A549 (cell line): Measurements from ENCODE around the gene ASF1A. TPM values are rescaled to one million over a fixed set of nuclear protein-coding genes. Genes with fewer than 3 reads are reported as not detected.

Source experiments
- ATAC-seq, 2 experiments: fragments of 200-7000 bp in 1 of 2; fragments of >200 bp in 1 of 2; cut with Nextera tagmentation in 1 of 2; cut with Tn5 transposase in 1 of 2; 3 replicates each; pipeline versions ENCODE4 v1.8.0 to v1.9.1; 2018 to 2020; ENCODE audit warnings: mild to moderate bottlenecking in 1 of 2, moderate library complexity in 1 of 2
- CTCF ChIA-PET: fragments of 300-600 bp; sonication (Branson Sonifier 250); formaldehyde crosslinking; extraction: SDS; loops from one replicate; lab custom pipeline; 2021; ENCODE audit warnings: antibody characterized with exemption, inconsistent platforms; lab: Yijun Ruan, JAX
- POLR2A ChIA-PET: fragments of 350-600 bp; formaldehyde crosslinking; extraction: SDS; loops from one replicate; lab custom pipeline; 2021; ENCODE audit warnings: antibody characterized with exemption, inconsistent platforms; lab: Yijun Ruan, JAX
- DNase-seq, 2 experiments: peaks; one replicate each; pipeline versions ENCODE4 v3.0.0 to v3.0.0-alpha.2; 2011 to 2016; ENCODE audit warnings: low read depth in 1 of 2, low spot score in 1 of 2
- FAIRE-seq: peaks from 2 replicates; lab custom pipeline; 2011; peaks lifted over from hg19 to GRCh38; lab: Jason Lieb, UNC
- H3K27ac ChIP-seq, 2 experiments: fragments of >200 bp; sonication (Bioruptor Twin); formaldehyde crosslinking; 3 replicates each; pipeline ENCODE4 v1.5.1; 2016 to 2017
- H3K4me1 ChIP-seq: fragments of >200 bp; sonication (Bioruptor Twin); formaldehyde crosslinking; 3 replicates; pipeline ENCODE4 v1.6.1; 2016
- H3K4me2 ChIP-seq: fragments of >200 bp; sonication (Bioruptor Twin); formaldehyde crosslinking; 3 replicates; pipeline ENCODE4 v1.6.1; 2016
- H3K4me3 ChIP-seq: fragments of >200 bp; sonication (Bioruptor Twin); formaldehyde crosslinking; 3 replicates; pipeline ENCODE4 v1.5.1; 2016
- H3K9me3 ChIP-seq: fragments of >200 bp; sonication (Bioruptor Twin); formaldehyde crosslinking; 3 replicates; pipeline ENCODE4 v1.6.1; 2016
- CEBPB ChIP-seq, 2 experiments: fragments of >200 bp in 1 of 2; sonication (Bioruptor Twin) in 1 of 2; formaldehyde crosslinking in 1 of 2; IDR thresholded peaks; 2 replicates each; pipeline ENCODE4 v1.6.1; 2012 to 2016
- CTCF ChIP-seq: fragments of >200 bp; sonication (Bioruptor Twin); formaldehyde crosslinking; IDR thresholded peaks from 3 replicates; pipeline ENCODE4 v1.5.1; 2016
- FOSL2 ChIP-seq, 2 experiments: fragments of 450-650 bp in 1 of 2; fragments of >200 bp in 1 of 2; sonication (Bioruptor Twin) in 1 of 2; formaldehyde crosslinking; IDR thresholded peaks; 2 replicates each; pipeline versions ENCODE4 v1.5.0 to v1.6.1; 2016 to 2020; ENCODE audit warnings: mild to moderate bottlenecking in 1 of 2, moderate library complexity in 1 of 2
- HOXB5 ChIP-seq: fragments of 250-450 bp; sonication (Bioruptor Pico); IDR thresholded peaks from 2 replicates; pipeline ENCODE4 v1.5.0; 2020; ENCODE audit warnings: mild to moderate bottlenecking, moderate library complexity
- JUNB ChIP-seq: fragments of >200 bp; sonication (Bioruptor Twin); formaldehyde crosslinking; IDR thresholded peaks from 2 replicates; pipeline ENCODE4 v1.6.1; 2016
- MYC ChIP-seq: IDR thresholded peaks from 2 replicates; pipeline ENCODE4 v1.6.1; 2012; ENCODE audit warnings: mild to moderate bottlenecking, inconsistent platforms, low read length, improper control_type of control experiment, borderline replicate concordance
- NR3C1 ChIP-seq: fragments of >200 bp; sonication (Bioruptor Twin); formaldehyde crosslinking; IDR thresholded peaks from 3 replicates; pipeline ENCODE4 v1.6.1; 2017
- POLR2AphosphoS2 ChIP-seq: conservative IDR thresholded peaks from 2 replicates; pipeline ENCODE4 v1.6.1; 2012; ENCODE audit warnings: low read length, improper control_type of control experiment, inconsistent platforms
- RAD21 ChIP-seq, 2 experiments: fragments of >200 bp in 1 of 2; sonication (Bioruptor Twin) in 1 of 2; formaldehyde crosslinking in 1 of 2; IDR thresholded peaks in 1 of 2; conservative IDR thresholded peaks in 1 of 2; 2 replicates in 1 of 2; 3 replicates in 1 of 2; pipeline ENCODE4 v1.6.1; 2012 to 2018; ENCODE audit warnings: inconsistent platforms in 1 of 2
- REST ChIP-seq: fragments of 200-600 bp; sonication (generic); IDR thresholded peaks from 2 replicates; pipeline ENCODE4 v1.6.1; 2016; ENCODE audit warnings: antibody characterized with exemption, mild to moderate bottlenecking, moderate library complexity
- SREBF2 ChIP-seq: fragments of 450-650 bp; IDR thresholded peaks from 2 replicates; pipeline ENCODE4 v1.6.1; 2014; ENCODE audit warnings: mild to moderate bottlenecking, moderate library complexity
- TP53 ChIP-seq: fragments of 250-450 bp; sonication (Bioruptor Pico); IDR thresholded peaks from 2 replicates; pipeline ENCODE4 v1.5.0; 2021; ENCODE audit warnings: mild to moderate bottlenecking, moderate library complexity
- USF2 ChIP-seq: fragments of 450-650 bp; IDR thresholded peaks from 2 replicates; pipeline ENCODE4 v1.6.1; 2014; ENCODE audit warnings: antibody characterized with exemption
- ZFP36 ChIP-seq: fragments of 450-650 bp; IDR thresholded peaks from 2 replicates; pipeline ENCODE4 v1.6.1; 2014; ENCODE audit warnings: borderline replicate concordance; ENCODE audit not compliant: partially characterized antibody
- WGBS: methylation state at CpG from one replicate; pipeline ENCODE4 v1.1.6; 2017; ENCODE audit errors: missing lambda C conversion rate; 5-methylcytosine and 5-hydroxymethylcytosine counted together
- polyA plus RNA-seq, 4 experiments: library from polyadenylated mRNA; depleted of rRNA in 3 of 4; stranded (reverse); fragments of >200 nt; fragmentation: RNase III in 1 of 4; extraction: RNeasy Plus Mini Kit Qiagen cat#74134 plus additional on column Dnase treatment in 1 of 4; gene quantifications; 2 replicates in 3 of 4; 3 replicates in 1 of 4; pipeline ENCODE4 v1.2.3, GENCODE V29; 2011 to 2017
- TF ChIP-seq, protein P1 (sequence below): fragments of >200 bp; sonication (Bioruptor Twin); formaldehyde crosslinking; IDR thresholded peaks from 2 replicates; pipeline ENCODE4 v1.6.1; 2016

Gene ASF1A
- polyA plus RNA-seq, 2 of the 4 experiments (the other 2 are of a cell fraction), result 12.2 to 24.6 TPM

DNA sequence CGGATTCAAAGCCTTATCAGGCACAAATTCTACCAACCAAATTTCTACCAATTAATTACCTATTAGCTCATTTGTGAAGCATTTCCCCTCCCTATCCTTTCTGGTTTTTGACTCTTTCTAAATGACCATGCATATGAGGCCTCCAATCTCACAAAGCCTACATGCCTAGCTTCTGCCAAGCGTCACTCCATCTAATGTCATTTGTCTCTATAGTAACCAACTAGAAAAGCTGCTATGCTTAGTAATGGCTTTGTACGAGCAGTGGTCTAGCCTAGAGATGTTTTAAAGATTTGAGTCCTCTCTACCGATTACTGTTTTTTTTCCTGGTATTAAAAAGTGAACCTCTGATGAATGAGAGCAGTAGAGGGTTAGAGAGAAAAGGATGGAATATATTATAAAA is 4.8 kb upstream of the ASF1A start:
- no peak overlapping the region for H3K27ac ChIP-seq
- 96% methylated on average over 4 of the region's 4 CpGs for WGBS
- H3K4me1 ChIP-seq, result 0 out of 3 replicates have a peak, but pooled peaks cover 3% of the 10 kb centered on the region
- ATAC-seq, result no peak
- no peak overlapping the region for H3K4me2 ChIP-seq
- no peaks in the 10 kb centered on the region for H3K9me3 ChIP-seq
- ChIA-PET POLR2A (no interaction called here), CTCF (no interaction called here)
- DNase-seq, result no peak
- H3K4me3 ChIP-seq, result no peak overlapping the region
- no peak for FAIRE-seq
- TF ChIP-seq NR3C1 (no peak), REST (no peak), CTCF (no peak), CEBPB (IDR thresholded peaks at IDR 0.05) (no peak), ZFP36 (no peak), SREBF2 (no peak)
- TF ChIP-seq, protein P1, sequence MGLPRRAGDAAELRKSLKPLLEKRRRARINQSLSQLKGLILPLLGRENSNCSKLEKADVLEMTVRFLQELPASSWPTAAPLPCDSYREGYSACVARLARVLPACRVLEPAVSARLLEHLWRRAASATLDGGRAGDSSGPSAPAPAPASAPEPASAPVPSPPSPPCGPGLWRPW, result no peak

- TF ChIP-seq FOSL2 (IDR thresholded peaks at IDR 0.05) (no peak), FOSL2 (CRISPR knock-in tag; IDR thresholded peaks at IDR 0.05) (no peak), USF2 (no peak), TP53 (CRISPR knock-in tag) (no peak), HOXB5 (CRISPR knock-in tag) (no peak), JUNB (no peak), ZFP36 (no peak), RAD21 (conservative IDR thresholded peaks at IDR 0.05 in 1 of 2, IDR thresholded peaks at IDR 0.05 in 1 of 2) (no peak), MYC (no peak), POLR2AphosphoS2 (no peak)
- 93% methylated on average over 5 of the region's 5 CpGs for WGBS
- peaks cover 5% of the 10 kb centered on the region; the same call in 1 of the 3 replicates for H3K4me1 ChIP-seq
- no peak for DNase-seq
- H3K4me2 ChIP-seq, result no peak overlapping the region
- CTCF ChIA-PET, result no interaction called here
- H3K27ac ChIP-seq, result no peak overlapping the region
- H3K4me3 ChIP-seq, result no peak overlapping the region
- POLR2A ChIA-PET, result no interaction called here
- no peaks in the 10 kb centered on the region for H3K9me3 ChIP-seq
- FAIRE-seq, result no peak
- no peak for ATAC-seq
Observed at GRCh38 chr6:118890997-118891790, 2.8 kb upstream of the ASF1A start.
